ENCODE results near the gene KCNJ10.

- TF ChIP-seq CTCF (IDR thresholded peaks at IDR 0.05; ENCODE audit: insufficient read depth, low read depth, low read length) (no peak), EZH2 (IDR thresholded peaks at IDR 0.05; ENCODE audit: insufficient read depth, low read length) (no peak)
Observed at GRCh38 chr1:160118928-160119327, 49.0 kb upstream of the KCNJ10 start.

All from astrocyte (in vitro differentiated cells and primary cell).